ENCODE data around the gene SEZ6L2.

Gene SEZ6L2

GRCh38 chr16:29837841-29838240 is 61.5 kb downstream of the SEZ6L2 start:
- Histone ChIP-seq H3K27me3 (ENCODE audit: insufficient read depth, low read length) (no peaks in the 10 kb centered on the region), H3K27ac (ENCODE audit: low read depth, low read length, poor library complexity, severe bottlenecking) (no peak overlapping the region), H3K4me3 (ENCODE audit: low read depth, low read length, poor library complexity, severe bottlenecking) (no peak overlapping the region), H3K9me2 (ENCODE audit: low read depth, low read length) (no peaks in the 10 kb centered on the region), H3K4me2 (ENCODE audit: low read length) (no peak overlapping the region), H3K9ac (ENCODE audit: low read length) (no peak overlapping the region), H3K79me2 (ENCODE audit: insufficient read depth, low read length) (no peaks in the 10 kb centered on the region), H3K36me3 (ENCODE audit: insufficient read depth, low read length) (no peaks in the 10 kb centered on the region), H3K9me3 (ENCODE audit: low read length) (no peaks in the 10 kb centered on the region), H3K4me1 (ENCODE audit: insufficient read depth, low read length, severe bottlenecking) (no peaks in the 10 kb centered on the region), H3F3A (ENCODE audit: insufficient read depth, low read length) (no peaks in the 10 kb centered on the region), H2AFZ (ENCODE audit: low read length) (no peak overlapping the region), H4K20me1 (ENCODE audit: insufficient read depth, low read length) (no peaks in the 10 kb centered on the region)
- no peak for TF ChIP-seq EZH2 (IDR thresholded peaks at IDR 0.05; ENCODE audit: borderline replicate concordance, low read length)
- TF ChIP-seq, protein P1, sequence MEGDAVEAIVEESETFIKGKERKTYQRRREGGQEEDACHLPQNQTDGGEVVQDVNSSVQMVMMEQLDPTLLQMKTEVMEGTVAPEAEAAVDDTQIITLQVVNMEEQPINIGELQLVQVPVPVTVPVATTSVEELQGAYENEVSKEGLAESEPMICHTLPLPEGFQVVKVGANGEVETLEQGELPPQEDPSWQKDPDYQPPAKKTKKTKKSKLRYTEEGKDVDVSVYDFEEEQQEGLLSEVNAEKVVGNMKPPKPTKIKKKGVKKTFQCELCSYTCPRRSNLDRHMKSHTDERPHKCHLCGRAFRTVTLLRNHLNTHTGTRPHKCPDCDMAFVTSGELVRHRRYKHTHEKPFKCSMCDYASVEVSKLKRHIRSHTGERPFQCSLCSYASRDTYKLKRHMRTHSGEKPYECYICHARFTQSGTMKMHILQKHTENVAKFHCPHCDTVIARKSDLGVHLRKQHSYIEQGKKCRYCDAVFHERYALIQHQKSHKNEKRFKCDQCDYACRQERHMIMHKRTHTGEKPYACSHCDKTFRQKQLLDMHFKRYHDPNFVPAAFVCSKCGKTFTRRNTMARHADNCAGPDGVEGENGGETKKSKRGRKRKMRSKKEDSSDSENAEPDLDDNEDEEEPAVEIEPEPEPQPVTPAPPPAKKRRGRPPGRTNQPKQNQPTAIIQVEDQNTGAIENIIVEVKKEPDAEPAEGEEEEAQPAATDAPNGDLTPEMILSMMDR (IDR thresholded peaks at IDR 0.05; ENCODE audit: low read length), result no peak

- no peak overlapping the region for H3K4me2 ChIP-seq (ENCODE audit: low read length)
- H3K4me1 ChIP-seq (ENCODE audit: insufficient read depth, low read length, severe bottlenecking), result no peaks in the 10 kb centered on the region
- H3K27ac ChIP-seq (ENCODE audit: low read depth, low read length, poor library complexity, severe bottlenecking), result no peak overlapping the region
- H3K9me3 ChIP-seq (ENCODE audit: low read length), result no peaks in the 10 kb centered on the region
- H4K20me1 ChIP-seq (ENCODE audit: insufficient read depth, low read length), result no peaks in the 10 kb centered on the region
- no peaks in the 10 kb centered on the region for H3K36me3 ChIP-seq (ENCODE audit: insufficient read depth, low read length)
- TF ChIP-seq EZH2 (IDR thresholded peaks at IDR 0.05; ENCODE audit: borderline replicate concordance, low read length), result no peak
- TF ChIP-seq, protein P1 (IDR thresholded peaks at IDR 0.05; ENCODE audit: low read length), result no peak
- H3K4me3 ChIP-seq (ENCODE audit: low read depth, low read length, poor library complexity, severe bottlenecking), result no peak overlapping the region
- H2AFZ ChIP-seq (ENCODE audit: low read length), result no peak overlapping the region
- no peak overlapping the region for H3K9ac ChIP-seq (ENCODE audit: low read length)
- H3F3A ChIP-seq (ENCODE audit: insufficient read depth, low read length), result no peaks in the 10 kb centered on the region
- no peaks in the 10 kb centered on the region for H3K79me2 ChIP-seq (ENCODE audit: insufficient read depth, low read length)
- no peaks in the 10 kb centered on the region for H3K27me3 ChIP-seq (ENCODE audit: insufficient read depth, low read length)
- H3K9me2 ChIP-seq (ENCODE audit: low read depth, low read length), result no peaks in the 10 kb centered on the region
Observed at GRCh38 chr16:29836623-29837022, 62.7 kb downstream of the SEZ6L2 start.

DNA sequence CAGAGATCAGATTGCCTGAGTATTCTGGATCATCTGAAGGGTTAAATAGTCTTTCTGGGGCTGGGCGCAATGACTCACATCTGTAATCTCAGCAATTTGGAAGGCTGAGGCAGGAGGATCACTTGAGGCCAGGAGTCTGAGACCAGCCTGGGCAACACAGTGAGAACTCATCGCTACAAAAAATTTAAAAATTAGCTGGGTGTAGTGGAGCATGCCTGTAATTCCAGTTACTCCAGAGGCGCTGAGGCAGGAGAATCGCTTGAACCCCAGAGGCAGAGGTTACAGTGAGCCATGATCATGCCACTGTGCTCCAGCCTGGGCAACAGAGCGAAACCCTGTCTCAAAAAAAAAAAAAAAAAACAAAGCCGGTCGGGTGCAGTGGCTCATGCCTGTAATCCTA is 63.4 kb downstream of the SEZ6L2 start:
- Histone ChIP-seq H3K4me3 (ENCODE audit: low read depth, low read length, poor library complexity, severe bottlenecking) (no peak overlapping the region), H3K4me2 (ENCODE audit: low read length) (no peak overlapping the region), H2AFZ (ENCODE audit: low read length) (no peak overlapping the region), H3K9me2 (ENCODE audit: low read depth, low read length) (no peaks in the 10 kb centered on the region), H3K27ac (ENCODE audit: low read depth, low read length, poor library complexity, severe bottlenecking) (no peak overlapping the region), H3K36me3 (ENCODE audit: insufficient read depth, low read length) (no peaks in the 10 kb centered on the region), H3K4me1 (ENCODE audit: insufficient read depth, low read length, severe bottlenecking) (no peaks in the 10 kb centered on the region), H3K27me3 (ENCODE audit: insufficient read depth, low read length) (no peaks in the 10 kb centered on the region), H3F3A (ENCODE audit: insufficient read depth, low read length) (no peaks in the 10 kb centered on the region), H3K79me2 (ENCODE audit: insufficient read depth, low read length) (no peaks in the 10 kb centered on the region), H3K9me3 (ENCODE audit: low read length) (no peaks in the 10 kb centered on the region), H4K20me1 (ENCODE audit: insufficient read depth, low read length) (no peaks in the 10 kb centered on the region), H3K9ac (ENCODE audit: low read length) (no peak overlapping the region)
- TF ChIP-seq, protein P1 (IDR thresholded peaks at IDR 0.05; ENCODE audit: low read length), result no peak
- no peak for TF ChIP-seq EZH2 (IDR thresholded peaks at IDR 0.05; ENCODE audit: borderline replicate concordance, low read length)
